ENCODE results near the gene SSBP3. TPM values are rescaled to one million over a fixed set of nuclear protein-coding genes. Genes with fewer than 3 reads are reported as not detected.

Gene SSBP3
- total RNA-seq, 4 donors from 2014 or later: 17.1 to 25.4 (median 21.5) TPM

- DNase-seq: no peak
- Histone ChIP-seq H3K4me1 (peaks cover 0 to 83% (median 13%) of the 10 kb centered on the region in 3 donors), H3K36me3 (peaks cover 0 to 36% (median 0%) of the 10 kb centered on the region in 3 donors), H3K27me3 (no peaks in the 10 kb centered on the region), H3K4me3 (no peak overlapping the region), H3K9me3 (no peaks in the 10 kb centered on the region), H3K27ac (peak overlapping the region in 1 of 4 donors; percentile 12)
- intact Hi-C loops (cut with DNase I): no loop called here
- WGBS, 2 donors: 85 to 94% methylated on average over 11 to 14 of the region's 17 CpGs
- TF ChIP-seq CTCF (IDR thresholded peaks at IDR 0.05) (no peak), POLR2A (IDR thresholded peaks at IDR 0.05) (no peak)
Observed at GRCh38 chr1:54352755-54353154, 53.4 kb downstream of the SSBP3 start.

DNA sequence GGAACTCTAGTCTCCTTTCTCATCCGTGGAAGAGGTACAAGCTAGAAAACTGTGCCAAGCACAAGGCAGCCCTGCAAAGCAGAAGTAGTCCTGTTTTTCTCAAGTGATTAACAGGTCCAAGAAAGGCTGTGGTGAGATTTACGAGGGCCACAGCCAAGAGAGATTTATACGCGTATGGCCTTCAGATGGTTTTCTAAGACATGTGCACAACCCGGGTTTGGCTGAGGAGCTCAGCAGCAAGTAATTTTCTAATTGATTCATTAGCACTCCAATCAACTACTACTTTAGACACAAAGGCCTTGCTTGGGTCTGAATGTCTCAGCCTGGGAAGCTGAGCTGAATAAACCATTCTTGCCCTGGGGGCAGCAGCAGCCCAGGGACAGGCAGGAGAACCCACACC is 55.8 kb downstream of the SSBP3 start:
- intact Hi-C loops (cut with DNase I): no loop called here
- peaks cover 0 to 62% (median 13%) of the 10 kb centered on the region in 3 donors for H3K4me1 ChIP-seq
- peak overlapping the region in 1 of 4 donors; percentile 50 for H3K27ac ChIP-seq
- H3K27me3 ChIP-seq: no peaks in the 10 kb centered on the region
- no peak for TF ChIP-seq POLR2A (IDR thresholded peaks at IDR 0.05)
- TF ChIP-seq CTCF (IDR thresholded peaks at IDR 0.05): no peak
- WGBS, 2 donors: 53 to 65% methylated on average over 4 of the region's 5 CpGs
- H3K9me3 ChIP-seq: no peaks in the 10 kb centered on the region
- no peak for DNase-seq
- H3K4me3 ChIP-seq: no peak overlapping the region
- H3K36me3 ChIP-seq: peaks cover 0 to 18% (median 0%) of the 10 kb centered on the region in 3 donors

DNA sequence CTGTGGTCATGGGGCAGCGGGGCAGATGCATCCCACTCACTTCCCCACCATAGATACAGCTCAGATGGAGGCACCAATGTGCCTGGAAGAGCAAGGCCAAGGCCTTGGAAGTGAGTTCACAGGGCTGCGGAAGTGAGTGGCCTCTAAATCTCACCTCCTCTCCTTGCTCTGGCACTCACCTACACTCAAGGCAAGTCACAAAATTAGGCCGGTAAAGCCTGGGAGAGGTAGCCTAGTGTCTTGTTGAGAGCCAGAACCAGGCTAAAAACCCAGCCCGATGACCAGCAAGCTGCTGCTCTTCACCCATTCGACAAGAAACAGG is 57.5 kb downstream of the SSBP3 start:
- Histone ChIP-seq H3K4me1 (peaks cover 0 to 47% (median 7%) of the 10 kb centered on the region in 3 donors), H3K9me3 (no peaks in the 10 kb centered on the region), H3K27me3 (no peaks in the 10 kb centered on the region), H3K4me3 (no peak overlapping the region), H3K36me3 (peaks cover 0 to 30% (median 0%) of the 10 kb centered on the region in 3 donors), H3K27ac (no peak overlapping the region)
- intact Hi-C loops (cut with DNase I): no loop called here
- TF ChIP-seq POLR2A (IDR thresholded peaks at IDR 0.05): no peak
- no peak for TF ChIP-seq CTCF (IDR thresholded peaks at IDR 0.05)
- 87 to 100% methylated on average over 1 to 5 of the region's 5 CpGs for WGBS, 2 donors
- DNase-seq: no peak

DNA sequence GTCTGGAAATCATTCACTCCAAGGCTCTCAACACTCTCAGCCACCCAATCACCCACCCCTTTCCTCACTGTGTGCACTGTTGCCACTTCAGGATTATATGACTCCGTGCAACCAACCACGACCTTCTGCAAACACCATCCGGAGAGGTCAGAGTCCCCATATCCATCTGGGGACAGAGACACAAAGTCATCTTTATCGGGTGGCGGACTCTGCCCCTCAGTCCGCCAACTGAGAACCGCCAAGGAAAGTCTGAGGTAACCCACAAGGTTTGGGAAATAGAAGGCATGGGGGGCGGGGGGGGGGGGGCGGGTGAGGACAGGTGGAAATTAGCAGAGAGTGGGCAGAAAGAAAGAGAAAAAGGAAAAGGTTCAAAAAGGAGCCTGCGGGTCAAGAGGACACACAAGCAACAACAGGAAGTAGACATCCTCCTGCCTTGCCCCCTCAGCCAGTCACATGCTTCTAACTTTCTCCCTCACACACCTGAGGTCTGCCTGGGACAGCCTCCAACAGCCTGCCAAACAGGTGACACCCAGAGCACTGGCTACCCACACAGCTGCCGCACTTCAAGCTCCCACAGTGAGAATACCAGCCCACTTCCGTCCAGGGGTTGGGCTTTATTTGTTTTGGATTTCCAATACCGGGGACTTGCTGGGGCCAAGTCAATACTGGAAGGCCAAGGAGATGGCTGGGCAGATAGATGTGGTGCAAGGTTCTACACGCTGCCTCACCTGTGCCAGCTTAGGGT is 58.1 kb downstream of the SSBP3 start:
- intact Hi-C loops (cut with DNase I): no loop called here
- H3K4me1 ChIP-seq: peaks cover 0 to 45% (median 3%) of the 10 kb centered on the region in 3 donors

More for the DNA sequence above, 58.1 kb downstream of the SSBP3 start:
- Histone ChIP-seq H3K4me3 (no peak overlapping the region), H3K27ac (no peak overlapping the region), H3K36me3 (peaks cover 0 to 30% (median 0%) of the 10 kb centered on the region in 3 donors), H3K27me3 (no peaks in the 10 kb centered on the region), H3K9me3 (no peaks in the 10 kb centered on the region)
- WGBS, 2 donors: 72 to 80% methylated on average over 7 to 8 of the region's 14 CpGs
- TF ChIP-seq CTCF (IDR thresholded peaks at IDR 0.05) (no peak), POLR2A (IDR thresholded peaks at IDR 0.05) (no peak)
- DNase-seq: no peak
